Gastroesophageal sphincter (tissue), 3 donors: ENCODE measurements around the gene LMNA.

ENCODE experiments used
- CTCF ChIP-seq, 4 experiments: fragments of 200-600 bp in 2 of 4; fragments of 450-650 bp in 2 of 4; sonication (generic) in 1 of 4; IDR thresholded peaks; one replicate each; pipeline ENCODE4 v1.5.1; 2017 to 2019; ENCODE audit warnings: antibody characterized with exemption in 4 of 4, mild to moderate bottlenecking in 2 of 4, moderate library complexity in 2 of 4
- EP300 ChIP-seq: sonication (generic); formaldehyde crosslinking; IDR thresholded peaks from one replicate; pipeline ENCODE4 v1.6.1; 2017; ENCODE audit warnings: antibody characterized with exemption, mild to moderate bottlenecking
- POLR2A ChIP-seq, 2 donors: fragments of 450-650 bp; IDR thresholded peaks; one replicate each; pipeline ENCODE4 v1.6.1; 2017; ENCODE audit warnings: antibody characterized with exemption in 2 of 2, mild to moderate bottlenecking in 2 of 2, moderate library complexity in 1 of 2
- POLR2AphosphoS5 ChIP-seq: sonication (generic); formaldehyde crosslinking; IDR thresholded peaks from one replicate; pipeline ENCODE4 v1.6.1; 2017; ENCODE audit warnings: antibody characterized with exemption

- no peak for TF ChIP-seq CTCF (IDR thresholded peaks at IDR 0.05)
- TF ChIP-seq POLR2AphosphoS5, result no peak
- no peak for TF ChIP-seq POLR2A (IDR thresholded peaks at IDR 0.05)
- TF ChIP-seq EP300, result no peak
These were observed 24.0 kb downstream of the LMNA start for GRCh38 chr1:156138458-156138867.
